ENCODE measurements around the gene KCNN4. TPM values are rescaled to one million over a fixed set of nuclear protein-coding genes. Genes with fewer than 3 reads are reported as not detected.

The KCNN4 gene
- total RNA-seq, 1 experiment from 2014 or later = 1.7 TPM

Other genes starting within 250 kb of the KCNN4 start
- gene ZNF575, start 247.8 kb downstream of the KCNN4 start, total RNA-seq (2014; rRNA removed; shearing (Covaris generic)) = not detected in 2 replicates
- 12.2 and 13.2 TPM in 2 replicates for gene XRCC1, start 205.4 kb downstream of the KCNN4 start, total RNA-seq (2014; rRNA removed; shearing (Covaris generic))
- gene PINLYP, start 205.2 kb downstream of the KCNN4 start, total RNA-seq (2014; rRNA removed; shearing (Covaris generic)) = not detected in 2 replicates
- 18.7 and 20.8 TPM in 2 replicates for gene IRGQ, start 184.8 kb downstream of the KCNN4 start, total RNA-seq (2014; rRNA removed; shearing (Covaris generic))
- gene ZNF576, start 184.4 kb downstream of the KCNN4 start, total RNA-seq (2014; rRNA removed; shearing (Covaris generic)) = 10.5 and 12.7 TPM in 2 replicates
- not detected in 2 replicates for gene SRRM5, start 168.9 kb downstream of the KCNN4 start, total RNA-seq (2014; rRNA removed; shearing (Covaris generic))
- 44.6 and 47.2 TPM in 2 replicates for gene ZNF428, start 161.3 kb downstream of the KCNN4 start, total RNA-seq (2014; rRNA removed; shearing (Covaris generic))
- gene CADM4, start 141.1 kb downstream of the KCNN4 start, total RNA-seq (2014; rRNA removed; shearing (Covaris generic)) = 13.1 and 13.2 TPM in 2 replicates
- 3.5 and 5.5 TPM in 2 replicates for gene PLAUR, start 110.8 kb downstream of the KCNN4 start, total RNA-seq (2014; rRNA removed; shearing (Covaris generic))
- gene IRGC, start 64.9 kb downstream of the KCNN4 start, total RNA-seq (2014; rRNA removed; shearing (Covaris generic)) = not detected in 2 replicates
- 16.3 and 21.1 TPM in 2 replicates for gene SMG9, start 26.0 kb downstream of the KCNN4 start, total RNA-seq (2014; rRNA removed; shearing (Covaris generic))
- gene LYPD5, start 21.5 kb upstream of the KCNN4 start, total RNA-seq (2014; rRNA removed; shearing (Covaris generic)) = not detected in 2 replicates
- 8.7 and 11.9 TPM in 2 replicates for gene ZNF283, start 46.3 kb upstream of the KCNN4 start, total RNA-seq (2014; rRNA removed; shearing (Covaris generic))
- 0.40 TPM in 1 of 2 replicates, not detected in the other for gene ZNF404, start 103.0 kb upstream of the KCNN4 start, total RNA-seq (2014; rRNA removed; shearing (Covaris generic))
- gene ZNF45, start 154.3 kb upstream of the KCNN4 start, total RNA-seq (2014; rRNA removed; shearing (Covaris generic)) = 9.5 and 12.5 TPM in 2 replicates
- gene ZNF221, start 170.3 kb upstream of the KCNN4 start, total RNA-seq (2014; rRNA removed; shearing (Covaris generic)) = 1.6 and 3.0 TPM in 2 replicates
- gene ZNF155, start 203.2 kb upstream of the KCNN4 start, total RNA-seq (2014; rRNA removed; shearing (Covaris generic)) = 7.5 and 7.9 TPM in 2 replicates
- 3.3 and 6.6 TPM in 2 replicates for gene ZNF230, start 222.0 kb upstream of the KCNN4 start, total RNA-seq (2014; rRNA removed; shearing (Covaris generic))
- gene ZNF222, start 244.4 kb upstream of the KCNN4 start, total RNA-seq (2014; rRNA removed; shearing (Covaris generic)) = 5.5 and 9.0 TPM in 2 replicates

Data from SK-MEL-5 (cell line).